CD4-positive, alpha-beta T cell treated with Interleukin-4 for 1 hour (primary cell): ENCODE measurements around the gene AP1M2.
"Not testable (repeated sequence)": the region's sequence is repeated elsewhere in the genome, so short reads cannot be mapped to it uniquely, and the experiment has no call there.

Source experiments
- DNase-seq, 2 donors: peaks; one replicate each; pipeline ENCODE4 v3.0.0-alpha.2; 2020 to 2022

Gene AP1M2

GRCh38 chr19:10600149-10600548 is 13.0 kb upstream of the AP1M2 start:
- DNase-seq: no peak

GRCh38 chr19:10593820-10594637 is 6.9 kb upstream of the AP1M2 start:
- peak in 1 of 2 donors; percentile 38 for DNase-seq

GRCh38 chr19:10593148-10593547 is 6.0 kb upstream of the AP1M2 start:
- no peak for DNase-seq

- no peak for DNase-seq
Measured at GRCh38 chr19:10587839-10588150, 683 bp upstream of the AP1M2 start.

- DNase-seq: no peak
Measured at GRCh38 chr19:10586396-10586795, 716 bp downstream of the AP1M2 start.

GRCh38 chr19:10583036-10583776 is 3.9 kb downstream of the AP1M2 start:
- DNase-seq: no peak

- DNase-seq: no peak
Measured at GRCh38 chr19:10582091-10582490, 5.0 kb downstream of the AP1M2 start.

- DNase-seq: peak; percentile 90 to 92
Measured at GRCh38 chr19:10580979-10581631, 6.0 kb downstream of the AP1M2 start.

- DNase-seq: no peak
Measured at GRCh38 chr19:10577951-10578350, 9.2 kb downstream of the AP1M2 start.

- no peak for DNase-seq
Measured at GRCh38 chr19:10575011-10575716, 11.9 kb downstream of the AP1M2 start.

GRCh38 chr19:10574462-10574861 is 12.7 kb downstream of the AP1M2 start:
- DNase-seq: no peak

- DNase-seq: not testable (repeated sequence)
Measured at GRCh38 chr19:10573793-10574192, 13.3 kb downstream of the AP1M2 start.

- peak; percentile 99 to 100 for DNase-seq
Measured at GRCh38 chr19:10568826-10569651, 18.1 kb downstream of the AP1M2 start, which contains the start of gene CDKN2D. TSS of gene CDKN2D (minus strand) at chr19:10568979. CDS start at chr19:10568653, 326 bp downstream.

GRCh38 chr19:10568062-10568825 is 18.9 kb downstream of the AP1M2 start:
- peak; percentile 10 to 60 for DNase-seq

GRCh38 chr19:10567656-10568055 is 19.5 kb downstream of the AP1M2 start:
- peak in 1 of 2 donors; percentile 43 for DNase-seq

- peak; percentile 74 to 85 for DNase-seq
Measured at GRCh38 chr19:10566658-10567410, 20.3 kb downstream of the AP1M2 start.

- DNase-seq: no peak
Measured at GRCh38 chr19:10566408-10566657, 20.8 kb downstream of the AP1M2 start.

- peak; percentile 99 for DNase-seq
Measured at GRCh38 chr19:10565567-10566407, 21.3 kb downstream of the AP1M2 start, which contains the start of gene KRI1. TSS of gene KRI1 (minus strand) at chr19:10566010. CDS start at chr19:10565999, 11 bp downstream.

GRCh38 chr19:10565028-10565566 is 22.0 kb downstream of the AP1M2 start:
- DNase-seq: peak; percentile 65 to 73
